ENCODE results near the gene TMEM178B. TPM values are rescaled to one million over a fixed set of nuclear protein-coding genes. Genes with fewer than 3 reads are reported as not detected.

The TMEM178B gene
- total and polyA plus RNA-seq, 10 of the 15 experiments (the other 5 are each of a cell fraction or from before 2014, with no cell fraction given), result 0.01 to 1.1 (median 0.04) TPM; not detected in 2

- POLR2A ChIA-PET, result interaction anchor here (0.7 kb wide), 1 partner anchor 66 kb away, joined by 3 read pairs; no protein-coding TSS in a partner anchor
- Histone ChIP-seq H3K4me2 (ENCODE audit: control insufficient read depth, insufficient read depth) (no peak overlapping the region), H3K9me3 (replicated peaks; ENCODE audit: control insufficient read depth, insufficient read depth, low read length) (no peaks in the 10 kb centered on the region), H3K36me3 (ENCODE audit: control insufficient read depth in 2 of 2, insufficient read depth in 2 of 2, low read length in 1 of 2) (no peaks in the 10 kb centered on the region), H3K4me3 (no peak overlapping the region), H3K4me1 (ENCODE audit: control insufficient read depth, insufficient read depth, low read length) (no peaks in the 10 kb centered on the region), H3K9ac (ENCODE audit: control insufficient read depth, insufficient read depth, low read length) (no peak overlapping the region), H3K79me2 (ENCODE audit: control insufficient read depth, insufficient read depth, low read length) (no peaks in the 10 kb centered on the region), H3K27ac (ENCODE audit: control insufficient read depth, insufficient read depth) (no peak overlapping the region), H3K27me3 (replicated peaks in 1 of 2; ENCODE audit: control insufficient read depth in 2 of 2, insufficient read depth in 2 of 2, low read length in 1 of 2) (no peaks in the 10 kb centered on the region; a peak in 1 of 4 replicates), H4K20me1 (ENCODE audit: control insufficient read depth, insufficient read depth) (no peaks in the 10 kb centered on the region), H2AFZ (ENCODE audit: control insufficient read depth, low read depth, low read length) (no peak overlapping the region)
- TF ChIP-seq GATAD2B (conservative IDR thresholded peaks at IDR 0.05; ENCODE audit: low read depth) (no peak), SPI1 (IDR thresholded peaks at IDR 0.05; ENCODE audit: borderline replicate concordance, insufficient read depth, low read depth, low read length) (peak; percentile 29; the same call in 1 of the 2 replicates)
- DNase-seq (ENCODE audit: low read depth, low spot score), result no peak
- intact Hi-C loops (cut with micrococcal nuclease; ENCODE audit: unreplicated experiment), result no loop called here
- CTCF ChIA-PET, result interaction anchor here (0.7 kb wide), 1 partner anchor 195 kb away, joined by 4 read pairs; no protein-coding TSS in a partner anchor
- FAIRE-seq, result no peak
- ATAC-seq, result no peak
- RAD21 ChIA-PET (ENCODE audit: unreplicated experiment), result interaction anchor here (1.1 kb wide), 1 partner anchor 10 kb away, joined by 3 read pairs; no protein-coding TSS in a partner anchor
- SMC1A ChIA-PET (ENCODE audit: uncharacterized antibody, unreplicated experiment), result interaction anchor here (0.7 kb wide), 1 partner anchor 63 kb away, joined by 3 read pairs; no protein-coding TSS in a partner anchor
- in situ Hi-C loops (cut with MboI), result no loop called here
- 20% methylated on average over 2 of the region's 2 CpGs for WGBS (ENCODE audit: insufficient coverage, insufficient replicate concordance, low lambda C conversion rate, missing lambda C conversion rate)
- BruUV-seq (replicated peaks), result no TSS peak
Observed at GRCh38 chr7:141291541-141291940, 217.7 kb downstream of the TMEM178B start.

- H3K27ac ChIP-seq (ENCODE audit: control insufficient read depth, insufficient read depth), result no peak overlapping the region
- ChIA-PET RAD21 (ENCODE audit: unreplicated experiment) (no interaction called here), SMC1A (ENCODE audit: uncharacterized antibody, unreplicated experiment) (interaction anchor here (1.4 kb wide), 1 partner anchor 12 kb away, joined by 5 read pairs; no protein-coding TSS in a partner anchor), POLR2A (no interaction called here), CTCF (interaction anchor here (1.0 kb wide), 1 partner anchor 143 kb away, joined by 3 read pairs; no protein-coding TSS in a partner anchor)
- 45% methylated on average over 2 of the region's 2 CpGs for WGBS (ENCODE audit: insufficient coverage, insufficient replicate concordance, low lambda C conversion rate, missing lambda C conversion rate)
- H3K4me2 ChIP-seq (ENCODE audit: control insufficient read depth, insufficient read depth), result no peak overlapping the region
- H2AFZ ChIP-seq (ENCODE audit: control insufficient read depth, low read depth, low read length), result no peak overlapping the region
- no peaks in the 10 kb centered on the region for H4K20me1 ChIP-seq (ENCODE audit: control insufficient read depth, insufficient read depth)
- FAIRE-seq (no peak), ATAC-seq (no peak), DNase-seq (ENCODE audit: low read depth, low spot score) (no peak)
- intact Hi-C loops (cut with micrococcal nuclease; ENCODE audit: unreplicated experiment), result no loop called here
- no peak overlapping the region for H3K4me3 ChIP-seq
- H3K9me3 ChIP-seq (replicated peaks; ENCODE audit: control insufficient read depth, insufficient read depth, low read length), result no peaks in the 10 kb centered on the region
- H3K79me2 ChIP-seq (ENCODE audit: control insufficient read depth, insufficient read depth, low read length), result no peaks in the 10 kb centered on the region
- no peak overlapping the region for H3K9ac ChIP-seq (ENCODE audit: control insufficient read depth, insufficient read depth, low read length)
- in situ Hi-C loops (cut with MboI), result no loop called here
- no peaks in the 10 kb centered on the region for H3K36me3 ChIP-seq (ENCODE audit: control insufficient read depth in 2 of 2, insufficient read depth in 2 of 2, low read length in 1 of 2)
- H3K4me1 ChIP-seq (ENCODE audit: control insufficient read depth, insufficient read depth, low read length), result no peaks in the 10 kb centered on the region
- no TSS peak for BruUV-seq (replicated peaks)
- no peaks in the 10 kb centered on the region for H3K27me3 ChIP-seq (replicated peaks in 1 of 2; ENCODE audit: control insufficient read depth in 2 of 2, insufficient read depth in 2 of 2, low read length in 1 of 2)
- no peak for TF ChIP-seq IRF4 (IDR thresholded peaks at IDR 0.05; ENCODE audit: low read depth, low read length)
- no peak for TF ChIP-seq TAF1 (IDR thresholded peaks at IDR 0.05; ENCODE audit: borderline replicate concordance, low read depth, low read length)
- no peak for TF ChIP-seq SIX5 (IDR thresholded peaks at IDR 0.05; ENCODE audit: low read depth, low read length, severe bottlenecking)
- TF ChIP-seq E4F1 (IDR thresholded peaks at IDR 0.05; ENCODE audit: borderline replicate concordance, partially characterized antibody), result no peak
- no peak for TF ChIP-seq CUX1 (IDR thresholded peaks at IDR 0.05; ENCODE audit: insufficient replicate concordance, low read depth, low read length)
Observed at GRCh38 chr7:141294143-141294829, 220.4 kb downstream of the TMEM178B start.

Data from GM12878 (cell line).